Measurements from ENCODE around the gene MSL1.

The MSL1 gene

GRCh38 chr17:40113110-40113906 lies 8.5 kb upstream of the MSL1 start:
- Histone ChIP-seq H3K27ac (ENCODE audit: low read depth, low read length) (peak overlapping the region; percentile 60), H3K9me3 (ENCODE audit: insufficient read depth, low read length) (no peaks in the 10 kb centered on the region), H3K36me3 (ENCODE audit: low read length) (no peaks in the 10 kb centered on the region), H3F3A (ENCODE audit: insufficient read depth) (no peaks in the 10 kb centered on the region), H4K20me1 (ENCODE audit: low read depth, low read length) (no peaks in the 10 kb centered on the region), H3K4me2 (ENCODE audit: low read depth, low read length, poor library complexity, severe bottlenecking) (peak overlapping the region; percentile 69), H3K9ac (ENCODE audit: low read length) (peak overlapping the region; percentile 62), H3K9me2 (replicated peaks; ENCODE audit: insufficient read depth, low read length) (no peaks in the 10 kb centered on the region), H3K4me3 (ENCODE audit: insufficient read depth, low read length, poor library complexity, severe bottlenecking) (peak overlapping the region; percentile 40), H2AFZ (ENCODE audit: low read depth, low read length, severe bottlenecking) (peak overlapping the region; percentile 6), H3K79me2 (ENCODE audit: insufficient read depth, low read length) (no peaks in the 10 kb centered on the region), H3K27me3 (ENCODE audit: low read length) (no peaks in the 10 kb centered on the region)
- TF ChIP-seq EZH2phosphoT487 (conservative IDR thresholded peaks at IDR 0.05; ENCODE audit: low read length) (no peak), CTCF (IDR thresholded peaks at IDR 0.05; ENCODE audit: insufficient read depth, low read length, poor library complexity, severe bottlenecking) (peak; percentile 67)

- Histone ChIP-seq H3F3A (ENCODE audit: insufficient read depth) (no peaks in the 10 kb centered on the region), H3K4me3 (ENCODE audit: insufficient read depth, low read length, poor library complexity, severe bottlenecking) (peak overlapping the region; percentile 40), H3K9me3 (ENCODE audit: insufficient read depth, low read length) (no peaks in the 10 kb centered on the region), H3K79me2 (ENCODE audit: insufficient read depth, low read length) (no peaks in the 10 kb centered on the region), H3K27ac (ENCODE audit: low read depth, low read length) (peak overlapping the region; percentile 60), H2AFZ (ENCODE audit: low read depth, low read length, severe bottlenecking) (peak overlapping the region; percentile 6), H3K27me3 (ENCODE audit: low read length) (no peaks in the 10 kb centered on the region), H4K20me1 (ENCODE audit: low read depth, low read length) (no peaks in the 10 kb centered on the region), H3K9ac (ENCODE audit: low read length) (peak overlapping the region; percentile 62), H3K4me2 (ENCODE audit: low read depth, low read length, poor library complexity, severe bottlenecking) (peak overlapping the region; percentile 69), H3K9me2 (replicated peaks; ENCODE audit: insufficient read depth, low read length) (no peaks in the 10 kb centered on the region), H3K36me3 (ENCODE audit: low read length) (no peaks in the 10 kb centered on the region)
- no peak for TF ChIP-seq EZH2phosphoT487 (conservative IDR thresholded peaks at IDR 0.05; ENCODE audit: low read length)
- no peak for TF ChIP-seq CTCF (IDR thresholded peaks at IDR 0.05; ENCODE audit: insufficient read depth, low read length, poor library complexity, severe bottlenecking)
Observed at GRCh38 chr17:40113907-40114245, 7.9 kb upstream of the MSL1 start.

GRCh38 chr17:40115101-40115436 lies 6.7 kb upstream of the MSL1 start:
- H3K9me3 ChIP-seq (ENCODE audit: insufficient read depth, low read length) = no peaks in the 10 kb centered on the region
- no peaks in the 10 kb centered on the region for H3K79me2 ChIP-seq (ENCODE audit: insufficient read depth, low read length)
- H4K20me1 ChIP-seq (ENCODE audit: low read depth, low read length) = no peaks in the 10 kb centered on the region
- H3K4me2 ChIP-seq (ENCODE audit: low read depth, low read length, poor library complexity, severe bottlenecking) = no peak overlapping the region
- H3K27ac ChIP-seq (ENCODE audit: low read depth, low read length) = no peak overlapping the region
- H3K9ac ChIP-seq (ENCODE audit: low read length) = no peak overlapping the region
- H3F3A ChIP-seq (ENCODE audit: insufficient read depth) = no peaks in the 10 kb centered on the region
- no peaks in the 10 kb centered on the region for H3K9me2 ChIP-seq (replicated peaks; ENCODE audit: insufficient read depth, low read length)
- H2AFZ ChIP-seq (ENCODE audit: low read depth, low read length, severe bottlenecking) = no peak overlapping the region
- no peak overlapping the region for H3K4me3 ChIP-seq (ENCODE audit: insufficient read depth, low read length, poor library complexity, severe bottlenecking)
- TF ChIP-seq CTCF (IDR thresholded peaks at IDR 0.05; ENCODE audit: insufficient read depth, low read length, poor library complexity, severe bottlenecking) (no peak), EZH2phosphoT487 (conservative IDR thresholded peaks at IDR 0.05; ENCODE audit: low read length) (no peak)
- no peaks in the 10 kb centered on the region for H3K27me3 ChIP-seq (ENCODE audit: low read length)
- H3K36me3 ChIP-seq (ENCODE audit: low read length) = no peaks in the 10 kb centered on the region

Data from SU-DHL-6 (cell line).